NCI-H82 (cell line): ENCODE data around the gene KIF6.
"Not testable (repeated sequence)": the region's sequence is repeated elsewhere in the genome, so short reads cannot be mapped to it uniquely, and the experiment has no call there.

Source experiments
- DNase-seq: peaks from one replicate; lab custom pipeline; 2025; lab: John Stamatoyannopoulos, UW

KIF6 gene

GRCh38 chr6:39553029-39553428 lies 172.2 kb downstream of the KIF6 start:
- DNase-seq, result no peak

GRCh38 chr6:39550191-39550590 lies 175.0 kb downstream of the KIF6 start:
- no peak for DNase-seq

GRCh38 chr6:39546731-39547130 lies 178.5 kb downstream of the KIF6 start:
- no peak for DNase-seq

- DNase-seq, result no peak
These were observed 181.3 kb downstream of the KIF6 start for GRCh38 chr6:39543950-39544349.

GRCh38 chr6:39543095-39543494 lies 182.1 kb downstream of the KIF6 start:
- DNase-seq, result no peak

- DNase-seq, result no peak
These were observed 184.8 kb downstream of the KIF6 start for GRCh38 chr6:39540454-39540853.

GRCh38 chr6:39530201-39530759 lies 194.9 kb downstream of the KIF6 start:
- no peak for DNase-seq

- DNase-seq, result no peak
These were observed 197.2 kb downstream of the KIF6 start for GRCh38 chr6:39527792-39528564.

GRCh38 chr6:39524007-39524406 lies 201.2 kb downstream of the KIF6 start:
- no peak for DNase-seq

- DNase-seq, result no peak
These were observed 203.2 kb downstream of the KIF6 start for GRCh38 chr6:39521958-39522357.

GRCh38 chr6:39520916-39521315 lies 204.3 kb downstream of the KIF6 start:
- no peak for DNase-seq

- DNase-seq, result no peak
These were observed 204.8 kb downstream of the KIF6 start for GRCh38 chr6:39520411-39520810.

- no peak for DNase-seq
These were observed 207.0 kb downstream of the KIF6 start for GRCh38 chr6:39518221-39518620.

- DNase-seq, result no peak
These were observed 207.5 kb downstream of the KIF6 start for GRCh38 chr6:39517756-39518155.

GRCh38 chr6:39516471-39516870 lies 208.7 kb downstream of the KIF6 start:
- DNase-seq, result no peak

GRCh38 chr6:39515471-39515870 lies 209.7 kb downstream of the KIF6 start:
- DNase-seq, result no peak

- no peak for DNase-seq
These were observed 210.2 kb downstream of the KIF6 start for GRCh38 chr6:39515006-39515405.

- not testable (repeated sequence) for DNase-seq
These were observed 215.4 kb downstream of the KIF6 start for GRCh38 chr6:39509831-39510230.

- DNase-seq, result no peak
These were observed 216.7 kb downstream of the KIF6 start for GRCh38 chr6:39508515-39508914.

GRCh38 chr6:39507331-39507998 lies 217.7 kb downstream of the KIF6 start:
- no peak for DNase-seq

GRCh38 chr6:39502362-39502955 lies 222.7 kb downstream of the KIF6 start:
- DNase-seq, result not testable (repeated sequence)

GRCh38 chr6:39499053-39499452 lies 226.2 kb downstream of the KIF6 start:
- DNase-seq, result no peak

GRCh38 chr6:39498096-39498495 lies 227.1 kb downstream of the KIF6 start:
- DNase-seq, result no peak
